Activated T-cell treated with anti-CD3 and anti-CD28 coated beads for 4 hours (primary cell): Measurements from ENCODE around the gene HLA-DQB1.

ENCODE experiments used
- DNase-seq: peaks from one replicate; pipeline ENCODE4 v3.0.0-alpha.2; 2020

Gene HLA-DQB1

GRCh38 chr6:32624565-32624964 lies 41.9 kb downstream of the HLA-DQB1 start:
- DNase-seq = no peak

- DNase-seq = no peak
Observed at GRCh38 chr6:32623693-32624092, 42.8 kb downstream of the HLA-DQB1 start.

- DNase-seq = peak; percentile 34
Observed at GRCh38 chr6:32622545-32623401, 43.7 kb downstream of the HLA-DQB1 start.

- no peak for DNase-seq
Observed at GRCh38 chr6:32621372-32621771, 45.1 kb downstream of the HLA-DQB1 start.

DNA sequence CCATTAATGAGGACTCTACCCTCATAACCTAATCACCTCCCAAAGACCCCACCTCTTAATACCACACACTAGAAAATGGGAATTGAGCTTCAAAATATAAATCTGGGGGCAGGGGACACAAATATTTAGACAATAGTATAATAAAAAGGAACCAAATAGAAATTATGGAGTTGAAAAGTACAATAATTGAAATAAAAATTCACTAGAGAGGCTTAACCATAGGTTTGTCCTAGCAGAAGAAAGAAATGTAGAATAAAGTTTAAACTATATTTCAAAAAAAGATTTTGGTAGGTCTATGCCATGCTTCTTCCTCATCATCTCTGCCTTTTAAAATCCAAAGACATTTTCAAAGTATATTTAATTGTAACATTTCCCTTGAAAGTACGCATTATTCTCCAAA lies 48.7 kb downstream of the HLA-DQB1 start:
- DNase-seq = no peak

DNA sequence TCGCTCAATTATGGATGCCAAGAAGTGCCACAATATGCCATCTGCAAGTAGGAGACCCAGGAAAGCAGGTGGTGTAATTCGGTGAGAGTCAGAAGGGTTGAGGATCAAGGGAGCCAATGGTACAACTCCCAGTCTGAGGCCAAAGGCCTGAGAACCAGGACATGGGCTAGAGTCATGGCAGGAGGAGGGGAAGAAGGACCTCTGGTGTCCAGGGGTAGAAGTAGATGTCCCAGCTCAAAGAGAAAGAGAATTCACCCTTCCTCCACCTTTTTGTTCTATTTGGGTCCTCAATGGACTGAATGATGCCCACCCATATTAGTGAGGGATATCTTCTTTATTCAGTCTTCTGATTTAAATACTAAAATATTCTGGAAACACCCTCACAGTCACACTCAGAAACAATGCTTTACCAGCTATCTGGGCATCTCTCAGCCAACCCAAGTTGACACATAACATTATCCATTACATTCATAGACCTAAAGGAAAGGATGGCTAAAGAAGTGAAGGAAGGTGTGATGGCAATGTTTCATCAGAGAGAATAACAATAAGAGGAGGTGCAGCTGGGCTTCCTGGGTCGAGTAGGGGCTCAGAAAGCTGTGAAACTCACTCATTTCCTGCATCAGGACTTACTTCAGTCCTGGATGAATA lies 50.4 kb downstream of the HLA-DQB1 start:
- DNase-seq = no peak

- DNase-seq = no peak
Observed at GRCh38 chr6:32614366-32615081, 51.9 kb downstream of the HLA-DQB1 start.

DNA sequence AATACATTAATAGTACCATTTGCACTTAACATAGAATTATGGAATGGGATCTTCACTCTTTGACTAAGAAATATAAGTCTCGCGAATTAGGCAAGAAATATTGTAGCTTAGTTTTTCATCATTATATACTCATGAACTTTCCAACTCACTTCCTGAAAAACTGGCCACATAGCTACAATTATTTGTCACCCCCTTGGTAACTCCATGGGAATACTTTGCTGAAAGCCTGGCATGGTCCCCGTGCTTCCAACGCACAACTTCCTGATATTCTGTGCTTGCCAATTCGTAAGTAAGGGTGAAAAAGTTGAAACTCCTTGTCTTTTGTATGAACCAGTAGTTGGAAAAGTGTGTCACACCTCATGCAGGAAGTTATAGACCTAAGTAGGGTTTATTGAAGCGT lies 53.0 kb downstream of the HLA-DQB1 start:
- DNase-seq = no peak

DNA sequence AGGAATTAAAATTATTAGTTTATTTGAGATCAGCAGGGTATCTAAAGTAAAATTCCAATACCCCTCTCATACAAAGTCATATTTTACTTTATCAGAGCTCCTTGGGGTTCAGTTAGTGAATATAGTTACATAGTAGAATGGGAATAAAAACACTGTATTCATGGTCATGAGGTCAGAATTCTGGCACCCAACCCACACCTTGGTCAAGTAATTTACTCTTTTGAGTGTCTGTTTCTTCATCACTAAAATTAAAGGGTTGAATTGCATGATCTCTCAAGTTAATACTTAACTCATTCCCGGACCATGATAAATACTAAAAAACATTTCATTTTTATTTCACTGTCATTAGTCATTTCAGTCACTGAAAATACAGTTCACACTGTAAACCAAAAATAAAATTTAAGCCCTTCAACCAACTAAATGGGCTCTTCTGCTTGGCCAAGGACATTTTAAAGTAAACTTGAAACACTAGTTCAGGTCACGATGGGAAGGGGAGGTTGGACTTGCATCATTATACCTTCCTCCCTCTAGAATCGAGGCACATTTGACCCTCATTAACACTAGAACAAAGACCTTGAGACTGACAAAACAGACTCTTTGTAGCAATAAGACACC lies 55.7 kb downstream of the HLA-DQB1 start:
- DNase-seq = no peak

GRCh38 chr6:32609731-32610640 lies 56.5 kb downstream of the HLA-DQB1 start:
- peak; percentile 36 for DNase-seq
